Measurements from ENCODE around the gene YWHAQ.
A peak's percentile ranks its signal among the peaks of the same experiment; 100 is the strongest.

Gene YWHAQ

DNA sequence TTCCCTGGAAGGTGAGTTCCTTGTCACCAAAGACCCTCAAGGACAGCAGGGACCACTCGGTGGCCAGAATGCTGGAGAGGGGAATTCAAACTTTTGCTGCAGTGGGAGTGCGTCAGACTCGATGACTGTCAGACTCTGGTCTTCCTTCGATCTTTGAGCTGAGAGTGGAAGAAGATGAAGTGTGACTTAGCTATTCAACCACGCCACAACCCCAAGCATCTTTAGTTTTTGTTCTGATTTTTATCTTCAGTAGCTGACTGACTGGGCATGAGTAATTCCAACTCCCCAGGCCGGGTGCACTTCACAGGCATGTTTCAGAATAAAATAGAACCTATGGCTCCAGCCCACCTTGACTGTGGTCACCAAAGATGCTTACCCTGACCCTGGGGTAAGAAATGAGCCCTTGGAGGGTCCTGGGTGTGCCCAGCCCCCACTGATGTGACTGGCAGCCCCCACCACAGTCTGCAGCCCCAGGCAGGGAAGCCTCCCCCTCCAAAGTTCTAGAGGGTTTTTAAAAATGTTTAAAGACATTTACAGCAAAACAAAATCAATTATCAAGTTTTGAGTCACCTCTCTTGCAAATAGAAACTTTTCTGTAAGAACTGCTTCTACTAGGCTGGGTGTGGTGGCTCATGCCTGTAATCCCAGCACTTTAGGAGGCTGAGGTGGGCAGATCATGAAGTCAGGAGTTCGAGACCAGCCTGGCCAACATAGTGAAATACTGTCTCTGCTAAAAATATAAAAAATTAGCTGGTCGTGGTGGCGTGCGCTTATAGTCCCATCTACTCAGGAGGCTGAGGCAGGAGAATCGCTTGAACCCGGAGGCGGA lies 24.9 kb upstream of the YWHAQ start:
- no peak for DNase-seq

DNA sequence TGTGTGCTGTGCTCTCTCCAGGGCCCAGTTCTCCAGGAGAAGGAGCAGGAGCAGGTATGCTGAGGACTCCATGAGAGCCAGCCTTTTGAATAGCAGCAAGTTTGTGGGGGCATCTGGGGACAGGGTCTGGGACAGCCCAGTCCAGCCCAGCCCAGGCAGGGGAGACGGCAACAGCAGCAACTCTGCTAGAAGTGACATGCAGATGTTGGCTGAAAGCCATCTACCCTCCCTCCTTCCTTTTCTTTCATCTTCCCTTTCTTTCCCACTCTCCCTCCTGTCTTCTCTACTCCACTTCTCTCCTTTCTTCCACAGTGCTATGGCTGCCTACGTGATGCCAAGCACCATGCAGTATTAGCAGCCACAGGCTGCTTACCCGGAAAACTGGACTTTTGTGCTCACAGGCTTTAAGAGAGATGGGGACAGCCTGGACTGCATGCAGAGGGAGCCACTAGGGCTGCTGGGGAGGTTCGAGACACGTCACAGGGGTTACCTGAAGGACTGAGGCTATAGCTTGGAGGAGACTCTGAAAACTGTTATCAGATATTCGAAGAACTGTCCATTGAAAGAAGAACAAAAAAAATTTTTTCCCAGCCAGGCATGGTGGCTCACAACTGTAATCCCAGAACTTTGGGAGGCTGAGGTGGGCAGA lies 23.8 kb upstream of the YWHAQ start:
- DNase-seq, result no peak

DNA sequence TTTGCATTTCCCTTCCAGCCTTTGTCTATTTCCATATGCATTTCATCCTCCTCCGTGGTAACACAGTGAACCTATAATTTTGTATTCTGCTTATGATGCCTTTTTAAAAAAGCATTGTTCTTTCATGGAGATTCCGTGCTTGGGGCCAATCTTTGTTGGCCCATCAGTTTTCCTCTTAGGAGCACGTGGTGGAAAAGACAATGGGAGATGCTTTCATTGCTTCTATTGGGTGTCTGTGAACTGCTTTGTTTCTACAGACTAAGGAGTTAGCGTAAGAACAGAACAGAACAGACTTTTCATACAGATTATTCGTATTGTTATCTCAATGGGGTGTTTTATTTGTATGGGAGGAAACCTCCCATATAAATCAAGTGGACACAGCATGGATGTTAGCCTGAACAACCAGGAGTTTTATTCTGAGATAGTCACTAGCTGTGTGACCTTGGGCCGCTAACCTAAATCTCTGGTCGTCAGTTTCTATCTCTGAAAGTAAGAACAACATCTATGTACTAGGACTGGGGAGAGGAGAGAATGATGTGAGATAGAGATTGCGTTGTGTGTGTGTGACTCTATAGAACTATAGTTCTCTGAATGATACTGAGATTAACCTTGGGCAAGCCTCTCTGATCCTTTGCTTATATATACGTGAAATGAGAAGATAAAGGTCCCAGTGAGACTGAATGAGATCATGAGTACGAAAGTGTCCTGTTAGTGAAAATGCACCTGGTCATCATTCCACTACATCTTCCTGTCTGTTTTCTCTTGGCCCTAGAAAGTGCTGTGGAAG lies 22.9 kb upstream of the YWHAQ start:
- no peak for DNase-seq

GRCh38 chr2:9652898-9653479 lies 22.2 kb upstream of the YWHAQ start:
- no peak for DNase-seq

GRCh38 chr2:9652267-9652666 lies 21.5 kb upstream of the YWHAQ start:
- no peak for DNase-seq

DNA sequence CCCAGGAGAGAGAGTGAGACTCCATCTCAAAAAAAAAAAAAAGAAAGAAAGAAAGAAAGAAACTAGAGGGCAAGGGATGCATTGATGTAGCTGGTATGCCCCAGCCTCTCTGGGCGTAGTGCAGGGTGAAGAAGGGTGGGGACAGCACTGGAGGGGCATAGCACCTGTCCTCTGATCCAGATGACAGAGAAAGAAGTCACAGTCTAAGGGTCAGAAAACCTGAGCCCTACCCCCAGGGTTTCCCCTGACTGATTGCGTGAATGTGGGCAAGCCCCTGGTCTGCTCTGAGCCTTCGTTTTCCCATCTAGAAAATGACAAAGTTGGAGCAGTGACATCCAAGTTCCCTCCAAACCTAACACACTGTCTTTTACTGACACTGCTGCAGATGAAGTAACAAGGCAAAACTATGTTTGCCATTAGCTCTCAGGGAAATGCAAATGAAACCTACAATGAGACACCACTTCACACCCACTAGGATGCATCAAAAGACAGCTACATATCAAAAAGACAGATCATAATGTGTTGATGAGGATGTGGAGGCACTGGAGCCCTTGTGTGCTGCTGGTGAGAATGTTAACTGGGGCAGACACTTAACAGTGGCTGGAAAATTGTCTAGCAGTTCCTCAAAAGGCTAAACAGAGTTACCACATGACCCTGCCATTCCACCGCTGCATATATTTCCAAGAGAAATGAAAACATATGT lies 19.5 kb upstream of the YWHAQ start:
- DNase-seq, result no peak

- DNase-seq, result no peak
These were observed 18.5 kb upstream of the YWHAQ start for GRCh38 chr2:9649261-9649660.

DNA sequence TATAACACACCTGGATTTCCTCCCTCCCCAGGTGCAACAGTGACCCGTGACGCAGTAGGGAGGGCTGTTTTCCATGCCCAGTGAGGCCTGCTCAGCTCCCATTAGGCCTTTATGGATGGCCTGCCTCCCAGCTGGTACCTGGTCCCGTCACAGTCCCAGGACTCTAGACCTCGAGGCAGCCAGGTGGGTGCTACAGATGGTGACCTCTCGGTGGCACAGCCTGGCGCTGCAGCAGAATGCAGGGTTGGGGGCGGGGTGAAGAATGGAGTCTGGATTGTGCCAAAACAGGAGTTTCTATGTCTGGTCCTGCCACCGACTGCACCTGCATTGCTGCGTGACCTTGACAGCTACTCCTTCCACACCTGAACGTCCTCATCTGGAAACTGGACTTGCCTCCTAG lies 18.0 kb upstream of the YWHAQ start:
- DNase-seq, result no peak

DNA sequence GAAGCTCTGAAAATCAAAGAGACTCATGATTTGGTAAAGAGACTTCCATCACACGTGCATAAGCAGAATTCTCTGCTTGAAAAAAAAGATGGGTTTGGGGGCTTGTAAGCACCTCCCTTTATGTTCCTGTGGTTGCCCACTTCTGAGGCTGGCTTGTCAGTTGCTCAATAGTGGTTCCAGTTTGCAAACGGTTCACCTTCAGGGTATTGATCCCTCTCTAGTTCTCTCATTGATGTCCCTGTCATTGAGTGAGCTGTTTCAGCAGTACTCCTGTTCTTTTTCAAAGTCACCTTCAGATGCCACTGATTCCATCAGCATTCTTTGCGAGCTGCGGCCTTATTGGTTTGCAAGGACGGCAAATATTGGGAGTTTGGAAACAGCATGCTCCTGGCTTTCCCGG lies 17.1 kb upstream of the YWHAQ start:
- DNase-seq, result no peak

DNA sequence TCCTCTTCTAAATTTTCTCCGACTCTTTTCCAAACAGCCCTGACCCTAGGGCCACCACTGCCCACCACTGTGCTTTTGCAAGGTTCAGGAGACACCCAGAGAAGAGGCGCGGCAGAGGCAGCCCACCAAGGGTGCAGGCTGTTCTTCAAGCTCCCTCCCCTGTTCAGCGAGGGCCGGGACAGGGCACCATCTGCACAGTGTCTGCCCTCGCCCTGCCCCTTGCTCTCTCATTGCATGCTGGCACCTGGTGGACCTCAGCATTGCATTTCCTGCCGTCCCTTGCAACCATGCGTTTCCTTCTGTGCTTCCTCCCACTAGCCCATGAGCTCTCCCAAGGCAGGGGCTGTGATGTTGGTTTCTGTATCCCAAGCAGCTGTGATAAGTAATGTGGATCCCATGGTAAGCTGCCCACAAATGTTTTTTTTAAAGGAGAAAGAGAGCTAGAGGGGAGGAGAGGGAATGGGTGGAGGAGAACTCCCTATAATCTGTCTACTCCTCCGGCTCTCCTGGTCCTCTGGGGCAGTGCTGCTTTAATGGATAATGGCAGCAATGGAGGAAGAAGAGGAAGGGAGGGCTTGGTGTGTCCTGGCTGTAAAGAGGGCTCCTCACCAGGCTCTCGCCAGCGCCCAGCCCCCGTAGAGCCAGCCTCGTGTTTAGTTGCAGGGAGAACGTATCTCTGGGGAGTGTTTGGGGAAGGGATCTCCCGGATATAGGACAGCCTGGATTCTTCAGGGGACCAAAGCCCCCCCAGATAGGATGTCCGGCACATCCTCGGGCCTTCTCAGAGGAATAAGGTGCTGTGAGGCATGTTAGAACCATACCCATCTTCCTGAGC lies 15.6 kb upstream of the YWHAQ start:
- DNase-seq, result no peak

DNA sequence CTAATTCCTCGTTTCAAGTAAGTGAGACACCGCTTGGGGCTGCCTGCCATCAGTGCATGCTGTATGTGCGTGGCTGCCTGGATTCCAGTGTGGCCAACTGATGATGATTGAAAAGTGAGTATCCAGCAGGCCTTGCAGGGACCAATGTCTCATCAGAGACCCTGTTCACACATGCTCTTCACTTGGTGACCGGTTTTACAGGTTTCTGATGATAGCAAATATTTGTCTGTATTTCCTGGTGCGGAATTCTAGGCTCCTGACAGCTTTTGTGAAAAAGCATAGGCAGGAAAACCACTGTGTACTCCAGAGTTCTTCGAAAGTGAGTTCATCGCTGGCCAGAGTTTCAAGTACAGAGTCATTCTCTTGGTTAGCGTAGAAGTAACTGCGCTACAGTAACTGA lies 13.8 kb upstream of the YWHAQ start:
- DNase-seq, result peak; percentile 86

DNA sequence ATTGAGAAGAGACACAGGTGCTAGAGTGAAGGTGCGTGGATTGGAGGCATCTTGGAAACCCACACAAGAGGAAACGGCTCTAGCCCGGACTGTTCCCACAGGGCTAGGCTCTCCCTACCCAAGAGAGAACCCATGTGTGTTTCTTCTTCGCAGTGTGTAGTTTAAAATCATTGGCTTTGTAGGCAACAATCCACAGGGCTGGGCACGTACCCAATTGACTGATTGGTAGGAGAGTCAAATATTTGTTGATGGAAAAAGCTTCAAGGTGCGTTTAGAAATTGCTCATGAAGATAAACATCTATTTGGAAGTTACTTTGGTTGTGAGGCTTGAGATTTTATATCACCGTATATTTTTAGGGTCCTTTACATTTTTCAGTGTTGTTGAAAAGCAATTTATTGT lies 13.2 kb upstream of the YWHAQ start:
- no peak for DNase-seq

DNA sequence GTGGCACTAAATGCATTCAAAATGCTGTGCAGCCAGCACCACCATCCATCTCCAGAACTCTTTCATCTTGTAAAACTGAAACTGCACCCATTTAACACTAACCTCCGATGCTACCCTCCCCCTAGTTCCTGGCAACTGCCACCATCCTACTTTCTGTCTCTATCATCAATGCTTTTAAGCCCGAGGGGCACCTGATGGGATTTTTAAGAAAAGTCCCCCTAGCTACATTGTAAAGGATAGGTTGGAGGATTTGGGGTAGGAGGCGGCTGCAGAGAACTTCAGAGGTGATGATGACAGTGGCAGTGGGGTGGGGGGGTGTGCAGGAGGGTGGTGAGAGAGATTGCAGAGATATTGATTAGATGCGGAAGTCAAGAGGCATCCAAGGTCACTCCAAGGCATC lies 10.8 kb upstream of the YWHAQ start:
- DNase-seq, result no peak

- no peak for DNase-seq
These were observed 9.8 kb upstream of the YWHAQ start for GRCh38 chr2:9640403-9641104.

- DNase-seq, result no peak
These were observed 9.0 kb upstream of the YWHAQ start for GRCh38 chr2:9639740-9640343.

DNA sequence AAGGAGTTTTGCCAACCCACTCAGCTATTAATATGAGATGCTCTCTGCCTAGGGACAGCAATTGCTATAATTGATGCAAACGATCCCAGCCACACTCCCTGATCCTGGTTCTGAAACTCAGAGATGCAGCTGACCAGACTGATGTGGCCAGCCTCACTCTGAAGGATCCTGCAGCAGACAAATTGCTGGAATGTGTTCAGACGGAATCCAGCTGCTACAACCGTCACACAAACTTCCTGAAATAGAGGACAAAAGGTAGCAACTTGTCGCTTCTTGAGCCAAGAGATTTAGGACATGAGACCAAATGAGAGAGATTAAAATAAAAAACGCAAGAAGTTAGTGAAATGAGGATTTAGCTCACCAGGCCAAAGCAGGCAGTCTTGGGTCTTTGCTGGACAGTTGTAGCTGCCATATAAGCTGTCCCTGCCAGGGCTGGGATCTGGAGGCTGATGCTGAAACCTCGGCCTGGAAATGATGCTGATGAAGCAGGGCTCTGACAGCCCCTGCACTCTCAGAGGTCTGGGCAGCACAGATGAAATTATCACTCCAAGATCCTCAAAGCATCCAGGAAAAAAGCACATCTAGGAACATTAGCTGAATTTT lies 8.3 kb upstream of the YWHAQ start:
- DNase-seq, result no peak

DNA sequence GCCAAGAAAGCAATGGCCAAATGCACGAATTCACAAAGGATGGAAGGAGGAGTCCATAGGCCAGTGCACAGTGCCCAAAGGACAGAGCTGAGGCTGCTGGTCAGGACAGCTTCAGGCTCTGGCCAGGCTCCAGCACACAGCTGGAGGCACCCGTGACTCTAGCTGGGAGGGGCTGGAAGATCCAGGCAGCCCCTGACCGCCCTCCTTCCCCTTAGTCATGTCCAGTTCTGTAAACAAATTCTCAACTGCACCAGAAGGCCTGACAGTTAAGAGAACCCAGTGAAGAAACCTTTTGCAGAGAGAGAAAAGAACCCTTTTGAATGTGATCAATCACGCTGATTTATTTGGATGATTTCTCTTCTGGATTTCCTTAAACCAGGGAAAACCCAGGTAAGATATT lies 7.7 kb upstream of the YWHAQ start:
- no peak for DNase-seq

- no peak for DNase-seq
These were observed 6.5 kb upstream of the YWHAQ start for GRCh38 chr2:9637330-9637729.

- no peak for DNase-seq
These were observed 3.3 kb upstream of the YWHAQ start for GRCh38 chr2:9634133-9634532.

All from DMS153 (cell line).